K562 (cell line): ENCODE results near the gene NPAS1. TPM values are rescaled to one million over a fixed set of nuclear protein-coding genes. Genes with fewer than 3 reads are reported as not detected.

Experiments used
- ADNP ChIP-seq: fragments of 200-800 bp; sonication (Bioruptor generic); IDR thresholded peaks from 2 replicates; pipeline ENCODE4 v1.6.1; 2016; ENCODE audit warnings: missing genetic modification characterization, missing compliant biosample characterization
- BCOR ChIP-seq: fragments of 450-650 bp; IDR thresholded peaks from 2 replicates; pipeline ENCODE4 v1.6.1; 2016
- BDP1 ChIP-seq: IDR thresholded peaks from 3 replicates; pipeline ENCODE4 v1.6.1; 2011; ENCODE audit not compliant: insufficient read length, insufficient read depth
- CHD4 ChIP-seq: fragments of 200-600 bp; sonication (generic); IDR thresholded peaks from 3 replicates; pipeline ENCODE4 v1.6.1; 2012; ENCODE audit warnings: low read depth, mild to moderate bottlenecking, mixed read lengths, low read length, inconsistent platforms; ENCODE audit not compliant: insufficient read depth, insufficient replicate concordance, poor library complexity, severe bottlenecking
- GTF2F1 ChIP-seq: IDR thresholded peaks from 2 replicates; pipeline ENCODE4 v1.6.1; 2011; ENCODE audit warnings: low read depth, low read length, improper control_type of control experiment
- ILF3 ChIP-seq: fragments of 450-650 bp; IDR thresholded peaks from 2 replicates; pipeline ENCODE4 v1.6.1; 2018; ENCODE audit warnings: antibody characterized with exemption, mild to moderate bottlenecking, moderate library complexity, borderline replicate concordance
- MCM7 ChIP-seq, 2 experiments: fragments of 450-650 bp; IDR thresholded peaks; 2 replicates each; pipeline ENCODE4 v1.6.1; 2016 to 2018
- MED1 ChIP-seq: sonication (generic); formaldehyde crosslinking; IDR thresholded peaks from 2 replicates; pipeline ENCODE4 v1.8.1; 2023; ENCODE audit warnings: missing genetic modification reagents, borderline replicate concordance
- MTF1 ChIP-seq: fragments of 250-450 bp; sonication (Bioruptor Pico); IDR thresholded peaks from 2 replicates; pipeline ENCODE4 v1.9.0; 2021; ENCODE audit warnings: moderate library complexity, mild to moderate bottlenecking, inconsistent platforms, borderline replicate concordance
- NR2C2 ChIP-seq, 2 experiments: fragments of 200-800 bp in 1 of 2; sonication (Bioruptor generic) in 1 of 2; sonication (generic) in 1 of 2; formaldehyde crosslinking in 1 of 2; IDR thresholded peaks; 2 replicates each; pipeline versions ENCODE4 v1.6.1 to v1.8.0; 2016 to 2022; ENCODE audit warnings: mild to moderate bottlenecking in 1 of 2, missing compliant biosample characterization in 1 of 2, missing genetic modification characterization in 1 of 2, missing genetic modification reagents in 1 of 2
- NR2F6 ChIP-seq: fragments of 450-650 bp; formaldehyde crosslinking; IDR thresholded peaks from 2 replicates; pipeline ENCODE4 v1.4.0; 2020; ENCODE audit warnings: mild to moderate bottlenecking
- NRF1 ChIP-seq, 2 experiments: fragments of 450-650 bp; IDR thresholded peaks in 1 of 2; conservative IDR thresholded peaks in 1 of 2; 2 replicates each; pipeline ENCODE4 v1.6.1; 2014; ENCODE audit warnings: mild to moderate bottlenecking in 2 of 2
- RBM25 ChIP-seq: fragments of 200-400 bp; formaldehyde crosslinking; IDR thresholded peaks from 2 replicates; pipeline ENCODE4 v1.6.1; 2018; ENCODE audit warnings: low read length, low read depth, moderate library complexity; ENCODE audit not compliant: severe bottlenecking
- RCOR1 ChIP-seq, 2 experiments: IDR thresholded peaks; 2 replicates each; pipeline ENCODE4 v1.6.1; 2012; ENCODE audit warnings: low read depth in 2 of 2, low read length in 2 of 2, borderline replicate concordance in 1 of 2, improper control_type of control experiment in 1 of 2
- SMAD3 ChIP-seq: fragments of 450-650 bp; formaldehyde crosslinking; conservative IDR thresholded peaks from 2 replicates; pipeline ENCODE4 v1.4.0; 2020; ENCODE audit warnings: mild to moderate bottlenecking
- TSC22D4 ChIP-seq: fragments of 450-650 bp; IDR thresholded peaks from 2 replicates; pipeline ENCODE4 v1.6.1; 2016; ENCODE audit warnings: missing genetic modification characterization, missing biosample characterization, control low read depth
- XRCC5 ChIP-seq: fragments of 200-400 bp; formaldehyde crosslinking; IDR thresholded peaks from 2 replicates; pipeline ENCODE4 v1.6.1; 2017; ENCODE audit warnings: low read depth, mild to moderate bottlenecking, low read length
- ZNF436 ChIP-seq: fragments of 250-450, 450-650 bp; sonication (Bioruptor Pico); formaldehyde crosslinking; IDR thresholded peaks from 2 replicates; pipeline ENCODE4 v1.7.0; 2020; ENCODE audit warnings: mild to moderate bottlenecking
- ZNF778 ChIP-seq: fragments of 450-650 bp; formaldehyde crosslinking; IDR thresholded peaks from 2 replicates; pipeline ENCODE4 v1.4.0; 2020; ENCODE audit warnings: mild to moderate bottlenecking, moderate library complexity
- polyA plus RNA-seq, 8 experiments: library from polyadenylated mRNA; depleted of rRNA in 4 of 8; stranded (reverse) in 5 of 8; unstranded in 3 of 8; fragments of >200 nt; fragmentation: Nextera tagmentation in 2 of 8; fragmentation: Illumina TruSeq in 1 of 8; extraction: Ambion mirVana in 2 of 8; extraction: Trizol in 1 of 8; gene quantifications; 2 replicates each; pipeline versions ENCODE4 v1.2.1 to v1.2.3, GENCODE V29; 2011 to 2014; ENCODE audit warnings: inconsistent platforms in 1 of 8, missing spikeins in 1 of 8
- total RNA-seq, 7 experiments: library from RNA; depleted of rRNA in 6 of 7; stranded (reverse); fragments of >200 nt in 6 of 7; fragmentation: Illumina TruSeq in 2 of 7; extraction: Trizol in 2 of 7; gene quantifications; 2 replicates each; pipeline versions ENCODE4 v1.2.1 to v1.2.3, GENCODE V29; 2011 to 2021; ENCODE audit warnings: low replicate concordance in 1 of 7
- TF ChIP-seq, protein P1 (sequence below): fragments of 450-650 bp; IDR thresholded peaks from 2 replicates; pipeline ENCODE4 v1.6.1; 2016; ENCODE audit warnings: borderline replicate concordance
- TF ChIP-seq, protein P2 (sequence below): fragments of 250-450 bp; sonication (Bioruptor Pico); IDR thresholded peaks from 2 replicates; pipeline ENCODE4 v1.8.0; 2022; ENCODE audit warnings: moderate library complexity, mild to moderate bottlenecking, inconsistent platforms
- TF ChIP-seq, protein P3 (sequence below): sonication (generic); formaldehyde crosslinking; IDR thresholded peaks from 2 replicates; pipeline ENCODE4 v1.8.0; 2022; ENCODE audit warnings: missing genetic modification reagents, mild to moderate bottlenecking, moderate library complexity, borderline replicate concordance
- TF ChIP-seq, protein P4 (sequence below), 2 experiments: fragments of 450-650 bp in 1 of 2; sonication (generic) in 1 of 2; formaldehyde crosslinking in 1 of 2; IDR thresholded peaks in 1 of 2; conservative IDR thresholded peaks in 1 of 2; 2 replicates each; pipeline versions ENCODE4 v1.6.1 to v1.8.1; 2016 to 2023; ENCODE audit warnings: mild to moderate bottlenecking in 2 of 2, moderate library complexity in 2 of 2, inconsistent platforms in 1 of 2, missing genetic modification reagents in 1 of 2

The NPAS1 gene
- total and polyA plus RNA-seq, 9 of the 15 experiments (the other 6 are each of a cell fraction or from before 2014, with no cell fraction given): 0.58 to 5.3 (median 2.0) TPM; not detected in 2

DNA sequence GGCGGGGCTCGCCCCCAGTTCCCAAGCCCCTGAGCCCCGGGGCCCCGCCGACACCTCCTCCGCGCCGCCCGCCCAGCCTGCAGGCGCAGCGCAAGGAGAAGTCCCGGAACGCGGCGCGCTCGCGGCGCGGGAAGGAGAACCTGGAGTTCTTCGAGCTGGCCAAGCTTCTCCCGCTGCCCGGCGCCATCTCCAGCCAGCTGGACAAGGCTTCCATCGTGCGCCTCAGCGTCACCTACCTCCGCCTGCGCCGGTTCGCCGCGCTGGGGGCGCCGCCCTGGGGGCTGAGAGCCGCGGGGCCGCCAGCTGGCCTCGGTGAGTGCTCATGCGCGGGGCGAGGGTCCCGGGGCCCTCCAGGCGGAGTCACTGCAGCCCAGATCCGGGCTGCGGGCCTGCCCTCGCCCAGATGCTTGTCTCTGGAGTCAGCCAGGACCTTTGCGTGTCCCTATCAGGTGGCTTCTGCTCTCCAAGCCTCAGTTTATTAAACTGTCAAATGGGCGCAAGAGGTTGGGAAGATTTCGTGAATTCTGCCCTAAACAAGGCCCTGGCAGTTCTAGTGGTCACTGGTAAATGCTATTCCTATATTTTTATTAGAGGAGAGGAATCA is 2.0 kb downstream of the NPAS1 start (continued):
- no peak for TF ChIP-seq MTF1 (CRISPR knock-in tag)
- TF ChIP-seq, protein P1, sequence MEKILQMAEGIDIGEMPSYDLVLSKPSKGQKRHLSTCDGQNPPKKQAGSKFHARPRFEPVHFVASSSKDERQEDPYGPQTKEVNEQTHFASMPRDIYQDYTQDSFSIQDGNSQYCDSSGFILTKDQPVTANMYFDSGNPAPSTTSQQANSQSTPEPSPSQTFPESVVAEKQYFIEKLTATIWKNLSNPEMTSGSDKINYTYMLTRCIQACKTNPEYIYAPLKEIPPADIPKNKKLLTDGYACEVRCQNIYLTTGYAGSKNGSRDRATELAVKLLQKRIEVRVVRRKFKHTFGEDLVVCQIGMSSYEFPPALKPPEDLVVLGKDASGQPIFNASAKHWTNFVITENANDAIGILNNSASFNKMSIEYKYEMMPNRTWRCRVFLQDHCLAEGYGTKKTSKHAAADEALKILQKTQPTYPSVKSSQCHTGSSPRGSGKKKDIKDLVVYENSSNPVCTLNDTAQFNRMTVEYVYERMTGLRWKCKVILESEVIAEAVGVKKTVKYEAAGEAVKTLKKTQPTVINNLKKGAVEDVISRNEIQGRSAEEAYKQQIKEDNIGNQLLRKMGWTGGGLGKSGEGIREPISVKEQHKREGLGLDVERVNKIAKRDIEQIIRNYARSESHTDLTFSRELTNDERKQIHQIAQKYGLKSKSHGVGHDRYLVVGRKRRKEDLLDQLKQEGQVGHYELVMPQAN: no peak
- peak; percentile 82 for TF ChIP-seq ADNP (tag)
- no peak for TF ChIP-seq ILF3
- TF ChIP-seq NRF1 (conservative IDR thresholded peaks at IDR 0.05 in 1 of 2, IDR thresholded peaks at IDR 0.05 in 1 of 2): peak; percentile 44 to 50; a peak in 3 of 4 replicates
- no peak for TF ChIP-seq MCM7 (IDR thresholded peaks at IDR 0.05)
- TF ChIP-seq NR2F6: no peak
- TF ChIP-seq ZNF436 (CRISPR knock-in tag): peak; percentile 94
- TF ChIP-seq SMAD3 (CRISPR knock-in tag): no peak
- TF ChIP-seq, protein P2, sequence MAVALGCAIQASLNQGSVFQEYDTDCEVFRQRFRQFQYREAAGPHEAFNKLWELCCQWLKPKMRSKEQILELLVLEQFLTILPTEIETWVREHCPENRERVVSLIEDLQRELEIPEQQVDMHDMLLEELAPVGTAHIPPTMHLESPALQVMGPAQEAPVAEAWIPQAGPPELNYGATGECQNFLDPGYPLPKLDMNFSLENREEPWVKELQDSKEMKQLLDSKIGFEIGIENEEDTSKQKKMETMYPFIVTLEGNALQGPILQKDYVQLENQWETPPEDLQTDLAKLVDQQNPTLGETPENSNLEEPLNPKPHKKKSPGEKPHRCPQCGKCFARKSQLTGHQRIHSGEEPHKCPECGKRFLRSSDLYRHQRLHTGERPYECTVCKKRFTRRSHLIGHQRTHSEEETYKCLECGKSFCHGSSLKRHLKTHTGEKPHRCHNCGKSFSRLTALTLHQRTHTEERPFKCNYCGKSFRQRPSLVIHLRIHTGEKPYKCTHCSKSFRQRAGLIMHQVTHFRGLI (CRISPR knock-in tag): no peak
- no peak for TF ChIP-seq MED1
- peak; percentile 71 for TF ChIP-seq CHD4
- TF ChIP-seq BDP1: no peak
- no peak for TF ChIP-seq TSC22D4 (tag)
- TF ChIP-seq XRCC5: 0 out of 2 replicates have a peak, but pooled peaks have one; percentile 33
- peak; percentile 96 for TF ChIP-seq RBM25
- no peak for TF ChIP-seq ZNF778 (CRISPR knock-in tag)
- peak; percentile 52; the same call in 1 of the 2 replicates for TF ChIP-seq BCOR
- no peak for TF ChIP-seq GTF2F1
- TF ChIP-seq, protein P3, sequence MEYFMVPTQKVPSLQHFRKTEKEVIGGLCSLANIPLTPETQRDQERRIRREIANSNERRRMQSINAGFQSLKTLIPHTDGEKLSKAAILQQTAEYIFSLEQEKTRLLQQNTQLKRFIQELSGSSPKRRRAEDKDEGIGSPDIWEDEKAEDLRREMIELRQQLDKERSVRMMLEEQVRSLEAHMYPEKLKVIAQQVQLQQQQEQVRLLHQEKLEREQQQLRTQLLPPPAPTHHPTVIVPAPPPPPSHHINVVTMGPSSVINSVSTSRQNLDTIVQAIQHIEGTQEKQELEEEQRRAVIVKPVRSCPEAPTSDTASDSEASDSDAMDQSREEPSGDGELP (CRISPR knock-in tag): peak; percentile 64; the same call in 1 of the 2 replicates
- TF ChIP-seq RCOR1 (IDR thresholded peaks at IDR 0.05; ENCODE audit: borderline replicate concordance in 1 of 2, low read depth in 2 of 2, low read length in 2 of 2): peak in 1 of 2 experiments; percentile 61; a peak in 3 of 4 replicates
- peak; percentile 22; the same call in 1 of the 2 replicates for TF ChIP-seq NR2C2 (CRISPR knock-in tag; IDR thresholded peaks at IDR 0.05)
- no peak for TF ChIP-seq NR2C2 (tag; IDR thresholded peaks at IDR 0.05)
- TF ChIP-seq, protein P4, sequence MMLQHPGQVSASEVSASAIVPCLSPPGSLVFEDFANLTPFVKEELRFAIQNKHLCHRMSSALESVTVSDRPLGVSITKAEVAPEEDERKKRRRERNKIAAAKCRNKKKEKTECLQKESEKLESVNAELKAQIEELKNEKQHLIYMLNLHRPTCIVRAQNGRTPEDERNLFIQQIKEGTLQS (IDR thresholded peaks at IDR 0.05): no peak
- TF ChIP-seq, protein P4 (CRISPR knock-in tag; conservative IDR thresholded peaks at IDR 0.05): no peak
